SK-N-MC (cell line): Measurements from ENCODE around the gene AATK.

Experiments
- EZH2 ChIP-seq: fragments of 200-600 bp; sonication (generic); IDR thresholded peaks from one replicate; pipeline ENCODE4 v1.6.1; 2017; ENCODE audit warnings: antibody characterized with exemption
- FOXP2 ChIP-seq: optimal IDR thresholded peaks from 2 replicates; pipeline ENCODE3; 2011; ENCODE audit warnings: mild to moderate bottlenecking, moderate library complexity; ENCODE audit not compliant: insufficient read depth; ENCODE audit errors: extremely low read length, control extremely low read depth
- POLR2AphosphoS5 ChIP-seq: IDR thresholded peaks from 2 replicates; pipeline ENCODE4 v1.6.1; 2012; ENCODE audit warnings: mild to moderate bottlenecking, low read depth, low read length, borderline replicate concordance

DNA sequence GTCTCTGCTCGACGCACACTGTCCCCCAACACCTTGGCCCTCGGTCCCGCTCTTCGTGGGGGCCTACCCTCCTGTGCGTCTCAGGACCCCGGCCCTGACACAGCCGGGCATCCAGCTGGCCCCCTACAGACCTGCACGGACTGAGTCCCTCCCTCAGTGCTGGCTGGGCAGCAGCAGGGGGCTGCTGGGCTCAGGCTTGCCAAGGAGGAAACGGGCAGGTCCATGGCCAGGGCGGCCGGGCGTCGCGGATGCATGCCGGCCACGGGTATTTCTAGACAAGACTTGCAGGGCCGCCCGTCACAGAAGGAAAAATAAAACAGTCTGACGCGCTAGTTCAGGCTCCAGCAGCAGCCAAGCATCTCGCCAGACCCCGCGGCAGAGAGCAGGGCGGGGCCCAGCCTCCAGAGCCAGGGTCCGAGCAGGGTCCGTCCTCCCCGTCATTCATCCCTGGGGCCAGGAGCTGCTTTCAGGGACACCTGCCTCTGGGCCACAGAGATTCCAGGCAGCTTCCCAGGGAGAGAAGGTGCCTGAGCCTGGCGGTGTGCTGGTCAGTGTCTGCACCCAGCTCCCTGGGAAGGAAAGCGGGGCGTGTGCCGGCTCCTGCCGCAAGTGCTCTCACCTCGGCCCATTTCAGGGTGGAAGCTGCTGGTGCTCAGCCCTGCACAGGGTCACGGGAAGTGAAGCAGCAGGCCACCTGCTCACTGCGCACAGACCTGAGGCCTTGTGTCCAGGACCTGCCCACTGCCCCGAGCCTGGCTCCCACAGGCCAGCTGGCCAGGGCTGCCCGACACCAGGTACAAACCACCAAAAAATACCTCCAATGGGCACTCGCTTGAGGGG lies 8.0 kb downstream of the AATK start:
- TF ChIP-seq POLR2AphosphoS5 (no peak), EZH2 (no peak), FOXP2 (no peak)
